ENCODE measurements around the gene NREP.

NREP gene

GRCh38 chr5:111765613-111766571 lies 8.9 kb upstream of the NREP start:
- no peak for DNase-seq (ENCODE audit: low read depth, low spot score)

- no peak for DNase-seq (ENCODE audit: low read depth, low spot score)
Observed at GRCh38 chr5:111764019-111764418, 7.0 kb upstream of the NREP start.

- DNase-seq (ENCODE audit: low read depth, low spot score), result no peak
Observed at GRCh38 chr5:111762895-111763294, 5.9 kb upstream of the NREP start.

GRCh38 chr5:111758284-111758628 lies 1.3 kb upstream of the NREP start:
- no peak for DNase-seq (ENCODE audit: low read depth, low spot score)

GRCh38 chr5:111757355-111758283 lies 625 bp upstream of the NREP start:
- peak; percentile 30 for DNase-seq (ENCODE audit: low read depth, low spot score)

- DNase-seq (ENCODE audit: low read depth, low spot score), result no peak
Observed at GRCh38 chr5:111755942-111756381, 1.0 kb downstream of the NREP start.

- no peak for DNase-seq (ENCODE audit: low read depth, low spot score)
Observed at GRCh38 chr5:111755345-111755941, 1.6 kb downstream of the NREP start.

- DNase-seq (ENCODE audit: low read depth, low spot score), result no peak
Observed at GRCh38 chr5:111753884-111754589, 3.0 kb downstream of the NREP start.

- DNase-seq (ENCODE audit: low read depth, low spot score), result no peak
Observed at GRCh38 chr5:111752426-111752965, 4.5 kb downstream of the NREP start.

- no peak for DNase-seq (ENCODE audit: low read depth, low spot score)
Observed at GRCh38 chr5:111749303-111750026, 7.5 kb downstream of the NREP start.

- no peak for DNase-seq (ENCODE audit: low read depth, low spot score)
Observed at GRCh38 chr5:111748304-111748763, 8.7 kb downstream of the NREP start.

- no peak for DNase-seq (ENCODE audit: low read depth, low spot score)
Observed at GRCh38 chr5:111747337-111747736, 9.7 kb downstream of the NREP start.

GRCh38 chr5:111746791-111747190 lies 10.2 kb downstream of the NREP start:
- DNase-seq (ENCODE audit: low read depth, low spot score), result no peak

GRCh38 chr5:111745075-111745739 lies 11.8 kb downstream of the NREP start:
- no peak for DNase-seq (ENCODE audit: low read depth, low spot score)

GRCh38 chr5:111744455-111744854 lies 12.5 kb downstream of the NREP start:
- DNase-seq (ENCODE audit: low read depth, low spot score), result no peak

- no peak for DNase-seq (ENCODE audit: low read depth, low spot score)
Observed at GRCh38 chr5:111743988-111744387, 13.0 kb downstream of the NREP start.

- DNase-seq (ENCODE audit: low read depth, low spot score), result no peak
Observed at GRCh38 chr5:111743512-111743911, 13.5 kb downstream of the NREP start.

GRCh38 chr5:111742177-111742994 lies 14.6 kb downstream of the NREP start:
- no peak for DNase-seq (ENCODE audit: low read depth, low spot score)

- DNase-seq (ENCODE audit: low read depth, low spot score), result no peak
Observed at GRCh38 chr5:111741278-111741677, 15.7 kb downstream of the NREP start.
